HFFc6 (cell line): ENCODE measurements around the gene ROPN1L. TPM values are rescaled to one million over a fixed set of nuclear protein-coding genes. Genes with fewer than 3 reads are reported as not detected.

Experiments used
- DNase-seq: peaks from one replicate; pipeline ENCODE4 v3.0.0-alpha.2; 2018
- H3K27ac Mint-ChIP-seq: 2 replicates; pipeline ENCODE4 v1.8.0; 2020; ENCODE audit warnings: mild to moderate bottlenecking, mixed read lengths
- H3K27me3 Mint-ChIP-seq: 2 replicates; pipeline ENCODE4 v1.8.0; 2021; ENCODE audit warnings: mild to moderate bottlenecking, moderate library complexity, mixed read lengths; ENCODE audit not compliant: insufficient read depth
- H3K36me3 Mint-ChIP-seq: 2 replicates; pipeline ENCODE4 v1.8.0; 2021; ENCODE audit warnings: low read depth, mixed read lengths
- H3K4me1 Mint-ChIP-seq: 2 replicates; pipeline ENCODE4 v1.8.0; 2020; ENCODE audit warnings: low read depth, mixed read lengths
- H3K4me3 Mint-ChIP-seq: 2 replicates; pipeline ENCODE4 v1.8.0; 2020; ENCODE audit warnings: mild to moderate bottlenecking, moderate library complexity, mixed read lengths
- H3K9me3 Mint-ChIP-seq: 2 replicates; pipeline ENCODE4 v1.8.0; 2020; ENCODE audit warnings: mild to moderate bottlenecking, mixed read lengths
- total RNA-seq, 6 experiments: library from RNA; stranded (reverse); fragmentation: NEBNext Ultra II Directional; extraction: Animal tissue kit (Norgen Biotek cat#: 25700); gene quantifications; 2 replicates in 1 of 6; 3 replicates in 5 of 6; pipeline ENCODE4 v1.2.3, GENCODE V29; 2021
- TF ChIP-seq, protein P1 (sequence below): fragments of 200-600 bp; sonication (generic); IDR thresholded peaks from 2 replicates; pipeline ENCODE4 v1.5.0; 2021; ENCODE audit warnings: antibody characterized with exemption, mild to moderate bottlenecking

Gene ROPN1L
- total RNA-seq, 6 experiments from 2014 or later: 0.38 to 0.68 (median 0.47) TPM

DNA sequence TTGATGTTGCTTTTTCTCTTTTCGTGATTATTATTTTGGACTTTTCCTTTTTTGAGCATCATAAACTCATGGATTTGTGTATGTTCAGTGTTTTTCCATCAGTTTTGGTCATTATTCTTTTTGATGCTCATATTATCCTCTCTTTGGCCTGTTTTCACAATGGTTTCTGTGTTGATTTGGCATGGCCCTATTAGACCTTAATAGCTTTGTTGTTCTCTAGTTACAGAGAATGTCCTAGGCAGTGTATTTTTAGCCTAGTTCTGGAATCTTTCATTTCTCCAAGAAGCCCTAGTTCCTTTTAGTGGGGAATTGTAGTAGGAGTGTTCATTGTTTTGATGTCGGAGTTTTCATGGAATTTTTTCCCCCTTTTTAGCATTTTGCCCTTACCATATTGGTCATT lies 41.3 kb upstream of the ROPN1L start:
- TF ChIP-seq, protein P1, sequence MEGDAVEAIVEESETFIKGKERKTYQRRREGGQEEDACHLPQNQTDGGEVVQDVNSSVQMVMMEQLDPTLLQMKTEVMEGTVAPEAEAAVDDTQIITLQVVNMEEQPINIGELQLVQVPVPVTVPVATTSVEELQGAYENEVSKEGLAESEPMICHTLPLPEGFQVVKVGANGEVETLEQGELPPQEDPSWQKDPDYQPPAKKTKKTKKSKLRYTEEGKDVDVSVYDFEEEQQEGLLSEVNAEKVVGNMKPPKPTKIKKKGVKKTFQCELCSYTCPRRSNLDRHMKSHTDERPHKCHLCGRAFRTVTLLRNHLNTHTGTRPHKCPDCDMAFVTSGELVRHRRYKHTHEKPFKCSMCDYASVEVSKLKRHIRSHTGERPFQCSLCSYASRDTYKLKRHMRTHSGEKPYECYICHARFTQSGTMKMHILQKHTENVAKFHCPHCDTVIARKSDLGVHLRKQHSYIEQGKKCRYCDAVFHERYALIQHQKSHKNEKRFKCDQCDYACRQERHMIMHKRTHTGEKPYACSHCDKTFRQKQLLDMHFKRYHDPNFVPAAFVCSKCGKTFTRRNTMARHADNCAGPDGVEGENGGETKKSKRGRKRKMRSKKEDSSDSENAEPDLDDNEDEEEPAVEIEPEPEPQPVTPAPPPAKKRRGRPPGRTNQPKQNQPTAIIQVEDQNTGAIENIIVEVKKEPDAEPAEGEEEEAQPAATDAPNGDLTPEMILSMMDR: no peak
- H3K36me3 Mint-ChIP-seq: peaks cover 33% of the 10 kb centered on the region

DNA sequence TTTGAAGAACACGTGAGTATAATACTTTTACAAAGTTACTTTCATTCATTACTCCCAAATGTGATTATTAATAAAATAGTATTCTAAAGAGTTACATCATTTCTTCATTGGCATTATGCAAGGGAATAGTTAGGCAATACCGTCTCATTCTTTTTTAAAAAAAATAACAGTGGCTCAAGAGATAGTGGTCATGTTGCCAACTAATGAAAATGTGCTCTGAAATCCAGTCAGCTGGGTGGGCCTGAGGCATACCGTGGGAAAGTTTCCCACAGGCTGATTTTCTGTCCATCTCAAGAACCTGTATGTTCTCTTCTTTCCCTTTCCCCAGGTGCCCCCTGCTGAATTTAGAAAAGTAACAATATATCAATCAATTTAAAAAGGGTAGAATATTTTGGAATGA lies 40.8 kb upstream of the ROPN1L start:
- Mint-ChIP-seq H3K9me3 (no peaks in the 10 kb centered on the region), H3K36me3 (peaks cover 29% of the 10 kb centered on the region), H3K4me3 (no peak overlapping the region), H3K27ac (peak overlapping the region; percentile 42; the same call in 1 of the 2 replicates), H3K4me1 (peaks cover 16% of the 10 kb centered on the region; the same call in 1 of the 2 replicates), H3K27me3 (0 out of 2 replicates have a peak, but pooled peaks cover 1% of the 10 kb centered on the region)
- no peak for DNase-seq
- TF ChIP-seq, protein P1: no peak

More for the DNA sequence above, 41.3 kb upstream of the ROPN1L start:
- Mint-ChIP-seq H3K4me1 (peaks cover 16% of the 10 kb centered on the region; the same call in 1 of the 2 replicates), H3K4me3 (no peak overlapping the region), H3K27me3 (0 out of 2 replicates have a peak, but pooled peaks cover 1% of the 10 kb centered on the region), H3K9me3 (no peaks in the 10 kb centered on the region), H3K27ac (peak overlapping the region; percentile 16; the same call in 1 of the 2 replicates)
- no peak for DNase-seq

DNA sequence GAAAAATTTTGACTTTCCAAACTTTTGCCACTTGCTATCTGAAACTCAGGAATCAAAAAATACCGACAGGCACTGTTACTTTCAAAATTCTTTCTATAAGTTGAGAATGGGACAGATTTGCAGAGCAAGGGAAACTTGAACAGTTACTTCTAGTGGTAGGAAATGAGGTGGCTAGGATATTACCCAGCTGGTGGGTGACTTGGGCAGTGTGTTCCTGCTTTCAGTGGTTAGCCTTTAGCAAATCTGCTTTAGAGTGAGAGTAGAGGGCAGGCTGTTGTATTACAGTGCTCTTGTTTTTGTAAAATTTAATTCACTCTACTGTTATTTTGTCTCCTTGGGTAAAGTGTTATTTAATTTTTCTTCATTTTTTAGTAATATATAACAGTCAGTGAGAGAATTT lies 40.2 kb upstream of the ROPN1L start:
- Mint-ChIP-seq H3K4me1 (peaks cover 16% of the 10 kb centered on the region; the same call in 1 of the 2 replicates), H3K27me3 (0 out of 2 replicates have a peak, but pooled peaks cover 1% of the 10 kb centered on the region), H3K36me3 (peaks cover 29% of the 10 kb centered on the region), H3K9me3 (no peaks in the 10 kb centered on the region), H3K27ac (no peak overlapping the region; the same call in 1 of the 2 replicates), H3K4me3 (no peak overlapping the region)
- no peak for DNase-seq
- TF ChIP-seq, protein P1: no peak

DNA sequence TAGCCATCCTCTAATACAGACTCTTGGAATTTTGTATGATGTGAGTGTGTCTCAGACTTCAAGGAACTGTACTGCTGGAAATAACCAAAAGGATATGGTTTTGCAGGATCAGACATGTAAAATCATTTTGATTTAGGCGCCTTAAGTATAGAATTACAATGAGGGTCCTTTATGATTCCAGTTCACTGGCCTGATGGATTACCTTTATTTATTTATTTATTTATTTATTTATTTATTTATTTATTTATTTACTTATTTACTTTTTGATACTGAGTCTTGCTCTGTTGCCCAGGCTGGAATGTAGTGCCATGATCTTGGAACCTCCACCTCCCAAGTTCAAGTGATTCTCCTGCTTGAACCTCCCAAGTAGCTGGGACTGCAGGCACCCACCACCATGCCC lies 37.9 kb upstream of the ROPN1L start:
- Mint-ChIP-seq H3K4me1 (peaks cover 8% of the 10 kb centered on the region; the same call in 1 of the 2 replicates), H3K9me3 (no peaks in the 10 kb centered on the region), H3K27me3 (no peaks in the 10 kb centered on the region), H3K27ac (no peak overlapping the region), H3K36me3 (peaks cover 36% of the 10 kb centered on the region), H3K4me3 (no peak overlapping the region)
- no peak for DNase-seq
- TF ChIP-seq, protein P1: no peak

DNA sequence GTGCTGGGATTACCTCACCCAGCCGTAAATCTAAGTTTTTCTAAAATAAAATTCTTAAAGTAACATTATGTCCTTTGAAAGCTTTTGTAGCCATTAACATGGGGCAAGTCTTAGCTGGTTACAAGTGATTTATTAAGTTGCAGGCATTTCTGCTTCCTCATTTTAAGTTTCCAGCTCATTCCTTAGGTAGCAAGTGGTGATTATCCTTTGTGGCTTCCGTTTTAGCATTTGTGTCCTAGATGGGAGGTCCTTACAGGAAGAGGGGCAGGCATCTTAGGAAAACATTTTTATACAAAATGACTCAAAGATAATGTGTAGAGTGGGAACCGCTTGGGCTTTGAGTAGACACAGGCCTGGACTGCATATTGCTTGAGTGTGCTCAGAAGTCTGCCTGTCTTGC lies 35.0 kb upstream of the ROPN1L start:
- no peak for DNase-seq
- H3K4me1 Mint-ChIP-seq: no peaks in the 10 kb centered on the region
- peaks cover 34% of the 10 kb centered on the region for H3K36me3 Mint-ChIP-seq
- TF ChIP-seq, protein P1: no peak
- H3K9me3 Mint-ChIP-seq: no peaks in the 10 kb centered on the region
- H3K4me3 Mint-ChIP-seq: no peak overlapping the region
- H3K27me3 Mint-ChIP-seq: no peaks in the 10 kb centered on the region
- no peak overlapping the region for H3K27ac Mint-ChIP-seq
